Trophoblast cell (in vitro differentiated cells and primary cell): ENCODE measurements around the gene IRS1.
A peak's percentile ranks its signal among the peaks of the same experiment; 100 is the strongest.

Experiments
- DNase-seq, 2 donors: peaks; one replicate each; pipeline ENCODE4 v3.0.0-alpha.2; 2016
- H2AFZ ChIP-seq: 2 replicates; pipeline ENCODE4 v1.6.1; 2013; ENCODE audit warnings: low read length, moderate library complexity, mild to moderate bottlenecking; ENCODE audit not compliant: insufficient read depth, poor library complexity
- H2AK5ac ChIP-seq: 2 replicates; pipeline ENCODE4 v1.6.1; 2013; ENCODE audit warnings: mild to moderate bottlenecking, low read length
- H2BK120ac ChIP-seq: 2 replicates; pipeline ENCODE4 v1.6.1; 2013; ENCODE audit warnings: low read length, mild to moderate bottlenecking, moderate library complexity; ENCODE audit not compliant: insufficient read depth, poor library complexity
- H2BK12ac ChIP-seq: 2 replicates; pipeline ENCODE4 v1.6.1; 2013; ENCODE audit warnings: mild to moderate bottlenecking, low read length, moderate library complexity
- H2BK5ac ChIP-seq: 2 replicates; pipeline ENCODE4 v1.6.1; 2013; ENCODE audit warnings: low read length, low read depth, moderate library complexity, mild to moderate bottlenecking; ENCODE audit not compliant: poor library complexity
- H3K14ac ChIP-seq: 2 replicates; pipeline ENCODE4 v1.6.1; 2013; ENCODE audit warnings: mild to moderate bottlenecking, low read length
- H3K18ac ChIP-seq: 2 replicates; pipeline ENCODE4 v1.6.1; 2013; ENCODE audit warnings: mild to moderate bottlenecking, low read length
- H3K23ac ChIP-seq: 2 replicates; pipeline ENCODE4 v1.6.1; 2013; ENCODE audit warnings: low read length
- H3K27ac ChIP-seq: 2 replicates; pipeline ENCODE4 v1.5.1; 2013; ENCODE audit warnings: low read depth, mild to moderate bottlenecking, inconsistent platforms, low read length, moderate library complexity
- H3K27me3 ChIP-seq: 2 replicates; pipeline ENCODE4 v1.6.1; 2013; ENCODE audit warnings: inconsistent platforms, mild to moderate bottlenecking, low read length, moderate library complexity; ENCODE audit not compliant: insufficient read depth
- H3K36me3 ChIP-seq, 2 experiments: 1 replicate in 1 of 2; 2 replicates in 1 of 2; pipeline ENCODE4 v1.6.1; 2013; ENCODE audit warnings: low read length in 2 of 2, mild to moderate bottlenecking in 2 of 2, moderate library complexity in 1 of 2; ENCODE audit not compliant: insufficient read depth in 2 of 2, control insufficient read depth in 1 of 2
- H3K4ac ChIP-seq: 2 replicates; pipeline ENCODE4 v1.6.1; 2013; ENCODE audit warnings: low read depth, mild to moderate bottlenecking, low read length, moderate library complexity
- H3K4me1 ChIP-seq, 2 experiments: 1 replicate in 1 of 2; 2 replicates in 1 of 2; pipeline ENCODE4 v1.6.1; 2013; ENCODE audit warnings: low read length in 2 of 2, mild to moderate bottlenecking in 2 of 2, moderate library complexity in 1 of 2; ENCODE audit not compliant: insufficient read depth in 2 of 2, control insufficient read depth in 1 of 2
- H3K4me2 ChIP-seq: 2 replicates; pipeline ENCODE4 v1.6.1; 2013; ENCODE audit warnings: inconsistent platforms, mild to moderate bottlenecking, low read length, moderate library complexity
- H3K4me3 ChIP-seq: 2 replicates; pipeline ENCODE4 v1.5.1; 2013; ENCODE audit warnings: mild to moderate bottlenecking, low read depth, low read length, inconsistent platforms
- H3K79me1 ChIP-seq: one replicate; pipeline ENCODE4 v1.6.1; 2013; ENCODE audit warnings: low read length
- H3K79me2 ChIP-seq: 2 replicates; pipeline ENCODE4 v1.6.1; 2013; ENCODE audit warnings: low read length, mild to moderate bottlenecking; ENCODE audit not compliant: control insufficient read depth, insufficient read depth, poor library complexity
- H3K9ac ChIP-seq: 2 replicates; pipeline ENCODE4 v1.6.1; 2013; ENCODE audit warnings: mild to moderate bottlenecking, low read length
- H3K9me3 ChIP-seq: 2 replicates; pipeline ENCODE4 v1.6.1; 2013; ENCODE audit warnings: low read depth, mild to moderate bottlenecking, control low read depth, inconsistent platforms, low read length; ENCODE audit not compliant: insufficient read depth
- H4K12ac ChIP-seq: 2 replicates; pipeline ENCODE4 v1.6.1; 2013; ENCODE audit warnings: low read depth, mild to moderate bottlenecking, low read length, moderate library complexity
- H4K8ac ChIP-seq: 2 replicates; pipeline ENCODE4 v1.6.1; 2013; ENCODE audit warnings: low read depth, mild to moderate bottlenecking, low read length, moderate library complexity
- H4K91ac ChIP-seq: one replicate; pipeline ENCODE4 v1.6.1; 2013; ENCODE audit warnings: low read depth, mild to moderate bottlenecking, low read length, moderate library complexity
- WGBS: extraction: QIAGEN DNeasy Blood & Tissue Kit; methylation state at CpG from one replicate; pipeline ENCODE4 v1.1.7; 2013; ENCODE audit warnings: missing lambda C conversion rate; ENCODE audit not compliant: insufficient read length, insufficient coverage; ENCODE audit errors: extremely low coverage; 5-methylcytosine and 5-hydroxymethylcytosine counted together

IRS1 gene

GRCh38 chr2:226790011-226790410, 9.6 kb downstream of the IRS1 start:
- Histone ChIP-seq H3K27ac (no peak overlapping the region), H3K14ac (no peak overlapping the region), H3K79me1 (peaks cover 11% of the 10 kb centered on the region), H3K18ac (no peak overlapping the region), H3K36me3 (peaks cover under 1% of the 10 kb centered on the region in 2 experiments), H3K4me2 (no peak overlapping the region), H3K4me3 (no peak overlapping the region), H2BK5ac (no peak overlapping the region), H3K27me3 (no peaks in the 10 kb centered on the region), H4K91ac (no peak overlapping the region), H2BK12ac (no peak overlapping the region), H3K4me1 (peaks cover 8 to 9% of the 10 kb centered on the region in 2 experiments), H3K9ac (no peak overlapping the region), H3K9me3 (peaks cover 2% of the 10 kb centered on the region), H3K79me2 (peaks cover 2% of the 10 kb centered on the region), H3K4ac (peak overlapping the region; percentile 33), H4K8ac (no peak overlapping the region), H3K23ac (no peak overlapping the region), H2AFZ (no peak overlapping the region), H2AK5ac (no peak overlapping the region), H2BK120ac (no peak overlapping the region), H4K12ac (no peak overlapping the region)
- no CpG with 5 or more reads among the region's 1 CpG for WGBS
- no peak for DNase-seq

GRCh38 chr2:226788881-226789490, 10.6 kb downstream of the IRS1 start:
- Histone ChIP-seq H2BK120ac (no peak overlapping the region), H4K91ac (no peak overlapping the region), H3K27ac (no peak overlapping the region), H3K9ac (no peak overlapping the region), H3K4me3 (no peak overlapping the region), H3K18ac (no peak overlapping the region), H3K4ac (no peak overlapping the region), H4K8ac (no peak overlapping the region), H3K4me1 (peaks cover 6 to 8% of the 10 kb centered on the region in 2 experiments), H2AK5ac (no peak overlapping the region), H3K27me3 (no peaks in the 10 kb centered on the region), H3K9me3 (peaks cover 2% of the 10 kb centered on the region), H3K23ac (no peak overlapping the region), H2AFZ (no peak overlapping the region), H3K79me1 (peaks cover 11% of the 10 kb centered on the region), H2BK5ac (no peak overlapping the region), H4K12ac (no peak overlapping the region), H3K79me2 (peaks cover 2% of the 10 kb centered on the region), H3K14ac (no peak overlapping the region), H2BK12ac (no peak overlapping the region), H3K4me2 (no peak overlapping the region), H3K36me3 (no peaks in the 10 kb centered on the region)
- DNase-seq, result no peak
- WGBS, result no CpG with 5 or more reads among the region's 3 CpGs

- Histone ChIP-seq H3K14ac (no peak overlapping the region), H2BK120ac (no peak overlapping the region), H3K4me2 (no peak overlapping the region), H3K36me3 (no peaks in the 10 kb centered on the region), H3K27me3 (no peaks in the 10 kb centered on the region), H3K79me2 (peaks cover 2% of the 10 kb centered on the region), H3K27ac (no peak overlapping the region), H3K9me3 (peaks cover 4% of the 10 kb centered on the region), H2BK12ac (no peak overlapping the region), H4K8ac (no peak overlapping the region), H4K12ac (no peak overlapping the region), H3K18ac (no peak overlapping the region), H2AK5ac (no peak overlapping the region), H3K4me3 (no peak overlapping the region), H3K9ac (no peak overlapping the region), H4K91ac (no peak overlapping the region), H2AFZ (no peak overlapping the region), H2BK5ac (no peak overlapping the region), H3K4ac (no peak overlapping the region), H3K79me1 (peaks cover 11% of the 10 kb centered on the region), H3K4me1 (peaks cover 6 to 8% of the 10 kb centered on the region in 2 experiments), H3K23ac (no peak overlapping the region)
- no peak for DNase-seq
Measured at GRCh38 chr2:226788064-226788463, 11.6 kb downstream of the IRS1 start.

- H4K8ac ChIP-seq, result no peak overlapping the region
- no peak overlapping the region for H3K23ac ChIP-seq
Measured at GRCh38 chr2:226783885-226784284, 15.7 kb downstream of the IRS1 start.

More at GRCh38 chr2:226783885-226784284, 15.7 kb downstream of the IRS1 start:
- H4K12ac ChIP-seq, result no peak overlapping the region
- H4K91ac ChIP-seq, result no peak overlapping the region
- H3K27ac ChIP-seq, result no peak overlapping the region
- H3K9ac ChIP-seq, result no peak overlapping the region
- no peaks in the 10 kb centered on the region for H3K79me2 ChIP-seq
- H2BK120ac ChIP-seq, result no peak overlapping the region
- no peak overlapping the region for H3K4me2 ChIP-seq
- H3K18ac ChIP-seq, result no peak overlapping the region
- H3K27me3 ChIP-seq, result no peaks in the 10 kb centered on the region
- H3K9me3 ChIP-seq, result peaks cover 2% of the 10 kb centered on the region
- whole genome bisulfite sequencing, result no CpG with 5 or more reads among the region's 2 CpGs
- H2BK5ac ChIP-seq, result no peak overlapping the region
- no peak overlapping the region for H2AK5ac ChIP-seq
- H3K79me1 ChIP-seq, result peaks cover 2% of the 10 kb centered on the region
- H3K36me3 ChIP-seq, result no peaks in the 10 kb centered on the region
- DNase-seq, result no peak
- peak overlapping the region; percentile 6 for H3K4ac ChIP-seq
- no peak overlapping the region for H2AFZ ChIP-seq
- no peak overlapping the region for H2BK12ac ChIP-seq
- H3K4me3 ChIP-seq, result no peak overlapping the region
- peaks cover 2 to 4% of the 10 kb centered on the region in 2 experiments for H3K4me1 ChIP-seq
- H3K14ac ChIP-seq, result no peak overlapping the region
